AG04450 (cell line): ENCODE measurements around the gene IDI1. TPM values are rescaled to one million over a fixed set of nuclear protein-coding genes. Genes with fewer than 3 reads are reported as not detected.
"Not testable (repeated sequence)": the region's sequence is repeated elsewhere in the genome, so short reads cannot be mapped to it uniquely, and the experiment has no call there.

Source experiments
- CTCF ChIA-PET: fragments of 300-600, 350-600 bp; formaldehyde crosslinking; extraction: SDS; loops from one replicate; lab custom pipeline; 2022; ENCODE audit warnings: antibody characterized with exemption, inconsistent platforms; lab: Charles Lee
- POLR2A ChIA-PET: fragments of 350-600 bp; formaldehyde crosslinking; extraction: SDS; loops from one replicate; lab custom pipeline; 2021; ENCODE audit warnings: antibody characterized with exemption, inconsistent platforms; lab: Yijun Ruan, JAX
- DNase-seq: peaks from one replicate; pipeline ENCODE4 v3.0.0-alpha.2; 2011; ENCODE audit warnings: low read depth, low spot score
- H3K27ac ChIP-seq: one replicate; pipeline ENCODE4 v1.5.1; 2012; ENCODE audit warnings: low read depth, low read length, control low read depth
- H3K27me3 ChIP-seq: one replicate; pipeline ENCODE4 v1.6.0; 2012; ENCODE audit warnings: low read length; ENCODE audit not compliant: control insufficient read depth, insufficient read depth
- H3K4me3 ChIP-seq: 2 replicates; pipeline ENCODE4 v1.5.1; 2011; ENCODE audit warnings: mild to moderate bottlenecking, low read depth, low read length, control low read depth
- H3K9me3 ChIP-seq: 2 replicates; pipeline ENCODE4 v1.5.1; 2012; ENCODE audit warnings: low read length; ENCODE audit not compliant: control insufficient read depth, insufficient read depth
- polyA plus RNA-seq: library from polyadenylated mRNA; depleted of rRNA; stranded (reverse); fragments of >200 nt; gene quantifications from 2 replicates; pipeline ENCODE4 v1.2.3, GENCODE V29; 2011
- TF ChIP-seq, protein P1 (sequence below): IDR thresholded peaks from 2 replicates; pipeline ENCODE4 v1.5.1; 2011; ENCODE audit warnings: low read depth, low read length, control low read depth, inconsistent platforms

IDI1 gene
- polyA plus RNA-seq, 1 experiment, result 37.6 TPM

DNA sequence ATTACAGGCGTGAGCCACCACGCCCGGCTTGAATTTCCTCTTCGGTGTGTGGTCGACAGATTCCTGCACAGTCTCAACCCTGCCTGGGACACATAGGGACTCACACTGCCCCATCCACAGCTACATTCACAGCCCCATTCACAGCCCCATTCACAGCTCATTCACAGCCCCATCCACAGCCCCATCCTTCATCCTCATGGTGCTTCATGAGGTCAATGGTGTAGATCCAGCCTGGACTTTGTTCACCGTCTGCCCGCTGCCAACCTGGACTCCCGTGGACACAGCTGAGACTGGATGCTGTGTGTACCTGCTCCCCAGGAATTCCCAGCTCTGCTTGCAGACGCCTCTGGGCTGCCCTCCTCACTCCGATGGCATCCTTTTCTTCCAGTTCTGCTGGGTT is 28.5 kb downstream of the IDI1 start:
- DNase-seq, result no peak
- no peak overlapping the region for H3K27ac ChIP-seq
- TF ChIP-seq, protein P1, sequence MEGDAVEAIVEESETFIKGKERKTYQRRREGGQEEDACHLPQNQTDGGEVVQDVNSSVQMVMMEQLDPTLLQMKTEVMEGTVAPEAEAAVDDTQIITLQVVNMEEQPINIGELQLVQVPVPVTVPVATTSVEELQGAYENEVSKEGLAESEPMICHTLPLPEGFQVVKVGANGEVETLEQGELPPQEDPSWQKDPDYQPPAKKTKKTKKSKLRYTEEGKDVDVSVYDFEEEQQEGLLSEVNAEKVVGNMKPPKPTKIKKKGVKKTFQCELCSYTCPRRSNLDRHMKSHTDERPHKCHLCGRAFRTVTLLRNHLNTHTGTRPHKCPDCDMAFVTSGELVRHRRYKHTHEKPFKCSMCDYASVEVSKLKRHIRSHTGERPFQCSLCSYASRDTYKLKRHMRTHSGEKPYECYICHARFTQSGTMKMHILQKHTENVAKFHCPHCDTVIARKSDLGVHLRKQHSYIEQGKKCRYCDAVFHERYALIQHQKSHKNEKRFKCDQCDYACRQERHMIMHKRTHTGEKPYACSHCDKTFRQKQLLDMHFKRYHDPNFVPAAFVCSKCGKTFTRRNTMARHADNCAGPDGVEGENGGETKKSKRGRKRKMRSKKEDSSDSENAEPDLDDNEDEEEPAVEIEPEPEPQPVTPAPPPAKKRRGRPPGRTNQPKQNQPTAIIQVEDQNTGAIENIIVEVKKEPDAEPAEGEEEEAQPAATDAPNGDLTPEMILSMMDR, result no peak
- CTCF ChIA-PET, result no interaction called here
- no peaks in the 10 kb centered on the region; the same call in 1 of the 2 replicates for H3K9me3 ChIP-seq
- no peak overlapping the region for H3K4me3 ChIP-seq
- POLR2A ChIA-PET, result no interaction called here
- H3K27me3 ChIP-seq, result no peaks in the 10 kb centered on the region

DNA sequence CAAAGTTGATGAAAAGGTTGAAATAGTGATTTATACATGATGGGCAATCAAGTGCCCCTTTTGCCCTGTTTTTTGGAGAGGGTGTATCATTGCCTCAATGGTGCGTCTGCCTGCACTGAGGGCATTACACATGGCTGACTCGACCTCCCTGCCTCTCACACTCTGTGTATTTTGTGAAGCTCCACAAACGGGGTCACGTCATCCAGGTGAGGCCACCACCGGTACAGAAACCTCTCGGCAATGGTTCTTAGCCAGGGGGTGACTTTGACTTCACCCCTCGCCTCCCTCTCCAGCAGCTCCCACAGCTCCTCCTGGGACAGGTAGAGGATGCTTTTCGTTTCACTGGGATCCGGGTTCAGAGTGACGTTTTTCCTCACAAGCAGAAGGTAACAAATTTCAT is 29.6 kb downstream of the IDI1 start:
- H3K27me3 ChIP-seq, result no peaks in the 10 kb centered on the region
- ChIA-PET POLR2A (no interaction called here), CTCF (no interaction called here)

DNA sequence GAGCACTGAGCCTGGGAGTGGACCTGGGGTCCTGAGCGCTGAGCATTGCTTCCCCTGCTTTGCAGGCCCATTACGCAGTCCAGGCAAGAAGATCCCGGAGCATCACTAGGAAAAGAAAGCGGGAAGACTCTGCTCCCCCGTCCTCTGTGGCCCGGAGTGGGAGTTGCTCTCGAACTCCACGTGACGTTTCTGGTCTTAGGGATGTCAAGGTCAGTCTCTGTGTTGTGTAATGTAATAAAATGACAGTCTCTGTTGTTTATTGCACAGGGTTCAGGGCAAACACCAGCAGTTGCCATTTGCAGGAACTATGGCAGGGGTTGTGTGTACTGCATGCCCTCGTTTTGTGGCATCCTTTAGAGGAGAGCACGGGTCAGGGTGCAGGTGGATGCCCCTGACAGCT is 33.2 kb downstream of the IDI1 start:
- ChIA-PET CTCF (no interaction called here), POLR2A (interaction anchor here (1.2 kb wide), 1 partner anchor 11 kb away, joined by 3 read pairs; no protein-coding TSS in a partner anchor)
- no peak overlapping the region for H3K27ac ChIP-seq
- no peak for DNase-seq
- no peak overlapping the region for H3K4me3 ChIP-seq
- TF ChIP-seq, protein P1, result no peak
- no peaks in the 10 kb centered on the region for H3K27me3 ChIP-seq
- no peaks in the 10 kb centered on the region; the same call in 1 of the 2 replicates for H3K9me3 ChIP-seq

More for the DNA sequence above, 29.6 kb downstream of the IDI1 start:
- TF ChIP-seq, protein P1, result no peak
- H3K4me3 ChIP-seq, result no peak overlapping the region
- H3K27ac ChIP-seq, result no peak overlapping the region
- no peak for DNase-seq
- no peaks in the 10 kb centered on the region; the same call in 1 of the 2 replicates for H3K9me3 ChIP-seq

DNA sequence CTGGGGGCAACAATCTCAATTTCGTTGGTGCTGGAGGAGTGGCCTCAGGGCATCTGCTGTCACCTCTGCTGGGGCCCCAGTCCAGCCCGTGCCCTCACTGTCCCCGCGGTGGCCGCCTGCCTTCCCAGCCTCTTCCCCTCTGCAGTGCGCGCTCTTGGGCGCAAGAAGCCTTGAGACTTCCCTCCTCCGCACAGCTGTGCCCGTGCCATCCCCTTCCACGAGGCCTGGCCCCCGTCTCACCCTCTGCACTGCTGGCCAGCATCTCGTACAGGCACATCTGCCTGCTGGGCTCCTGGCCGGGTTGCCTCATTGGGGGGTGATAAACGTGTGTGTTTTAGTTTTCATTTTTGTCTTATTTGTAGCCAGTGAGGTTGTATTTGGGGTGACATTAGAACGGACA is 37.2 kb downstream of the IDI1 start:
- Histone ChIP-seq H3K27me3 (no peaks in the 10 kb centered on the region), H3K4me3 (no peak overlapping the region), H3K9me3 (no peaks in the 10 kb centered on the region; the same call in 1 of the 2 replicates), H3K27ac (no peak overlapping the region)
- CTCF ChIA-PET, result no interaction called here
- POLR2A ChIA-PET, result no interaction called here
- DNase-seq, result no peak
- TF ChIP-seq, protein P1, result no peak

DNA sequence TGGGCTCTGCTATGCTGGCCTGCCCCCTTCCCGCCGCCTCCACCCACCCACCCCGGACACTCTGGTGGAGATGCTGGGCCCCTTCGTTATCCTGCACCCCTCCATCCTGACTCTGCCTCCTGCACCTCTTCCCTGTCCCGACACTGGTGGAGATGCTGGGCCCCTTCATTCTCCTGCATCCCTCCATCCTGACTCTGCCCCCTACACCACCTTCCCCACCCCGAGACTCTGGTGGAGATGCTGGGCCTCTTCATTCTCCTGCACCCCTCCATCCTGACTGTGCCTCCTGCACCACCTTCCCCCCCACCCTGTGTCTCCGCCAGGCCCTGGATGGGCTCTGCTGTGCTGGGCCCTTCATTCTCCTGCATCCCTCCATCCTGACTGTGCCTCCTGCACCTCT is 38.2 kb downstream of the IDI1 start:
- no peaks in the 10 kb centered on the region; the same call in 1 of the 2 replicates for H3K9me3 ChIP-seq
- POLR2A ChIA-PET, result no interaction called here
- DNase-seq, result no peak
- H3K4me3 ChIP-seq, result no peak overlapping the region
- TF ChIP-seq, protein P1, result no peak
- no peak overlapping the region for H3K27ac ChIP-seq
- CTCF ChIA-PET, result no interaction called here
- H3K27me3 ChIP-seq, result no peaks in the 10 kb centered on the region

DNA sequence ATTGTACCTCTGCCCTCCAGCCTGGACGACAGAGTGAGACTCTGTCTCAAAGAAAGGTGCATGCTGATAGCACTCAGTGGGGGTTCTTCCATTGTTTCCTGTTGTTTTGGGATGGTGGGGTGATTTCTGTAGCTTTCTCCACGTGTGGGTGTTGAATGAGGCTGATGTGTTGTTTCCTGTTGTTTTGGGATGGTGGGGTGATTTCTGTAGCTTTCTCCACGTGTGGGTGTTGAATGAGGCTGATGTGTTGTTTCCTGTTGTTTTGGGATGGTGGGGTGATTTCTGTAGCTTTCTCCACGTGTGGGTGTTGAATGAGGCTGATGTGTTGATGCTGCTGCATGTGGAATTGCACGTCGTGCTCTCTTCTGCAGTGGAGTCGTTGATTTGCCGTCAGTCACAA is 39.0 kb downstream of the IDI1 start:
- H3K4me3 ChIP-seq, H3K27me3 ChIP-seq, H3K27ac ChIP-seq, POLR2A ChIA-PET, DNase-seq, H3K9me3 ChIP-seq, CTCF ChIA-PET: not testable (repeated sequence)
